ENCODE results near the gene MYRFL.
A peak's percentile ranks its signal among the peaks of the same experiment; 100 is the strongest.

The MYRFL gene

DNA sequence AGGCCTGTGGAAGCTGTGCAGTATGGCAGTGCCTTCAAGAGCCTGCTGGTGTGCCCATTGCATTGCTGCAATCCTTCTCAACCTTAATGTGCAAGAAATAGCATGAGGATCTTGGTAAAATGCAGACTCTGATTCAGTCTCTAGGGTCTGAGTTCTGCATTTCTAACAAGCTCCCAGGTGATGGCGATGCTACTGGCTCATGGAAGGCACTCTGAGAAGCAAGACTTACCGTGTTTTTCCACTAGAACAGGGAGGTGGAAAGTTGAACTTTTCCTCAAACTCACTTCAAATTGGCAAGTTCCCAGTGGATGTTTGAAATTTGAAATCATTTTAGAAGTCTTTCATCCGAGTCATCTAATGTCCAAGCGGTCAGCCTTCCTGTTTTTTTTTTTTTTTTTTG is 55.5 kb downstream of the MYRFL start:
- Histone ChIP-seq H3K9me3 (ENCODE audit: control insufficient read depth, low read depth, low read length) (no peaks in the 10 kb centered on the region), H3K4me3 (ENCODE audit: low read length) (no peak overlapping the region), H3K27me3 (ENCODE audit: control insufficient read depth, insufficient read depth, low read length) (no peaks in the 10 kb centered on the region), H3K4me1 (ENCODE audit: control insufficient read depth, low read depth, low read length) (no peaks in the 10 kb centered on the region), H3K27ac (ENCODE audit: low read length) (no peak overlapping the region), H3K9ac (ENCODE audit: low read length) (no peak overlapping the region), H3K36me3 (ENCODE audit: control insufficient read depth, low read depth, low read length) (no peaks in the 10 kb centered on the region)

DNA sequence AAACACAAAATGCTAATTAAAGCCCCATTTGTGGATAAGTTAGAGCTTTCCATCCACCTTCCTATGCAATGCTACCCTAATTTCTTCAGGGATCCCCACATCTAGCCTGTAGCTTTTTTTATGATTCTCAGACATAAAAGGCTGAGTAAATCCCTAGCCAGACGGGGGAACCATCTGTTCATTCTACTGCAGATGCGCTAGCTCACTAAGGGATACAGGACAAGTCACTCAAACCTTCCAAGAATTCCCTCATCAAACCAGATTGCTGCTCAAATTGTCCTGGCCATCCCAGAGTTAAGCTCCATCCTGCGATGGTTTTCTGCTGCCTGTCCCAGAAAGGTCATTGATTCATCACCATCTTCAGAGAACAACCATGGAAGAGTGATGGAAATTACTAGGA is 56.7 kb downstream of the MYRFL start:
- no peaks in the 10 kb centered on the region for H3K27me3 ChIP-seq (ENCODE audit: control insufficient read depth, insufficient read depth, low read length)
- H3K9ac ChIP-seq (ENCODE audit: low read length): no peak overlapping the region
- H3K4me1 ChIP-seq (ENCODE audit: control insufficient read depth, low read depth, low read length): no peaks in the 10 kb centered on the region

DNA sequence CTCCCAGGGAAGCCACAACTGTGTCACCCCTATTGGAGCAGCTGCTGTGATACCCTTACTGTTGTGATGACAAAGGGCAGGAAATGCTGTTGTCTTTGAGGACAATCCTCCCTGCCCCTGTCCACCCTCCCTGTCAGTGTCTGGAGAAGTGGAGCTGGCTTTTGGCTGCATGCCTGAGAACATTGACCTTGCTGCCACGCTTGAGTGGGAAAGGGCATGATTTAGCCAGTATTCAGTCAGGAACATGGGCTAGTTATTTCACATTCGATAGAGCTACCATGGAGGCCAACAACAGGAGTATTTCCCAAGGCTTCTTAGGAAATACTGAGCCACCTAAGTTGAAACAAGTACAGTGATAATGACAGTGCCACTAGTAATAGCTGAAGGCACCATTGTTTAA is 59.4 kb downstream of the MYRFL start:
- no peaks in the 10 kb centered on the region for H3K27me3 ChIP-seq (ENCODE audit: control insufficient read depth, insufficient read depth, low read length)
- H3K9ac ChIP-seq (ENCODE audit: low read length): no peak overlapping the region
- no peak overlapping the region for H3K27ac ChIP-seq (ENCODE audit: low read length)
- no peaks in the 10 kb centered on the region for H3K36me3 ChIP-seq (ENCODE audit: control insufficient read depth, low read depth, low read length)
- H3K4me3 ChIP-seq (ENCODE audit: low read length): no peak overlapping the region
- no peaks in the 10 kb centered on the region for H3K4me1 ChIP-seq (ENCODE audit: control insufficient read depth, low read depth, low read length)
- H3K9me3 ChIP-seq (ENCODE audit: control insufficient read depth, low read depth, low read length): no peaks in the 10 kb centered on the region

More for the DNA sequence above, 56.7 kb downstream of the MYRFL start:
- H3K4me3 ChIP-seq (ENCODE audit: low read length): no peak overlapping the region
- no peaks in the 10 kb centered on the region for H3K36me3 ChIP-seq (ENCODE audit: control insufficient read depth, low read depth, low read length)
- no peak overlapping the region for H3K27ac ChIP-seq (ENCODE audit: low read length)
- H3K9me3 ChIP-seq (ENCODE audit: control insufficient read depth, low read depth, low read length): no peaks in the 10 kb centered on the region

DNA sequence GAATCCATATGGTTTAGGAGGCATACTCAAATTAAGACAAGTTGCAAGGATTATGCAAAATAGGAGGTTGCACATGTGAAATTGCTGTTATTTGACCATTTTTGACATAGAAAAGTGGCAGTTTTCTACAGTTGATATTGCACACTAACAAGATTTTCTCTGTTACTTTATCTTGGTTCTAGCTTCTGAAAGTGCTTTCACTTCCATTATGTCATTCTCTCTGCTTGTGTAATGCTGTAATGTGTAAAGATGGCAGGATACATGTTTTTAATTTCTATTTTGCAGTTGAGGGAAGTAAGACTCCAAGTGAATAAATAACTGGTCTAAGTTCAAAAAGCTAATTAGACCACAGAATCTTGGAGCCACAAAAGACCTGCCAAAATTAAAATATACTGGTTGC is 60.6 kb downstream of the MYRFL start:
- Histone ChIP-seq H3K9ac (ENCODE audit: low read length) (no peak overlapping the region), H3K9me3 (ENCODE audit: control insufficient read depth, low read depth, low read length) (no peaks in the 10 kb centered on the region), H3K27me3 (ENCODE audit: control insufficient read depth, insufficient read depth, low read length) (no peaks in the 10 kb centered on the region), H3K4me1 (ENCODE audit: control insufficient read depth, low read depth, low read length) (no peaks in the 10 kb centered on the region), H3K36me3 (ENCODE audit: control insufficient read depth, low read depth, low read length) (no peaks in the 10 kb centered on the region), H3K4me3 (ENCODE audit: low read length) (no peak overlapping the region), H3K27ac (ENCODE audit: low read length) (no peak overlapping the region)

DNA sequence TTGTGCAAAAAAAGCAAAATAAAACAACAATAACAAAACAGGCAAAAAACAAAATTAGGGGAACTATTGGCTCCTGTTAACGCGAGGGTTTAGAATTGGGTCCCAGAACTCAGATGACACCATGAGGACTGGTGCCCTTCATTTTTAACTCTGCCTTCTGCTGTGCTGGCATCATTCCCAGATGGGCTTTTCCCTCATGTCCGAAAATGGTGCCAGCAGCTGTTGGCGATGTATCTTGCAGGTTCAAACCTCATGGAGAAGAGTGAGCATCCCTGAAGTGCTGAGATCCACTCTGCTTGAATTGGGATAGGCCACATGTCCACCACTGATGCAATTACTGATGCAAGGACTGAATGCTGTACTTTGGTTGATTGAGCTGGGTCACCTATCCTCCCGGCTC is 61.1 kb downstream of the MYRFL start:
- peaks cover 2% of the 10 kb centered on the region for H3K4me1 ChIP-seq (ENCODE audit: control insufficient read depth, low read depth, low read length)
- no peak overlapping the region for H3K4me3 ChIP-seq (ENCODE audit: low read length)
- H3K36me3 ChIP-seq (ENCODE audit: control insufficient read depth, low read depth, low read length): no peaks in the 10 kb centered on the region
- no peak overlapping the region for H3K27ac ChIP-seq (ENCODE audit: low read length)
- no peak overlapping the region for H3K9ac ChIP-seq (ENCODE audit: low read length)
- H3K27me3 ChIP-seq (ENCODE audit: control insufficient read depth, insufficient read depth, low read length): no peaks in the 10 kb centered on the region
- H3K9me3 ChIP-seq (ENCODE audit: control insufficient read depth, low read depth, low read length): no peaks in the 10 kb centered on the region

DNA sequence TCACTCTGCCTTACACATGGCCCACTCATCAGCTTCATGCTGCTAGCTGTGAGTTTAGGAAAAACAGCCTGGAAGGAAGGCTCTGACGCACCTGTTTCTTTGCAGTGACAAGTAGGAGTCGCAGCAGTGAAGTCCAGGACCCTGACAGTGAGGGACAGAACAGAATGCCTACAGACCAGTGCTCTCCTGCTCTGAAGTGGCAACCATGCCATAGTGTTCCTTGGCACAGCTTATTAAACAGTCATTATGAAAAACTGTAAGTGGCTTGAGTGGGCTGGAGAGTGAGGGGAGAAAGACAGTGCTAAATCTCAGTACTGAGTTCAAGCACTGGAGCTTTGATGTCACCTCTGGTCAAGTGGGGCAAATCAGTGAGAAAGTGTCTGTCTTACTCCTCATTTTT is 61.7 kb downstream of the MYRFL start:
- H3K4me1 ChIP-seq (ENCODE audit: control insufficient read depth, low read depth, low read length): peaks cover 3% of the 10 kb centered on the region
- no peaks in the 10 kb centered on the region for H3K9me3 ChIP-seq (ENCODE audit: control insufficient read depth, low read depth, low read length)
- no peak overlapping the region for H3K27ac ChIP-seq (ENCODE audit: low read length)
- H3K9ac ChIP-seq (ENCODE audit: low read length): no peak overlapping the region
- H3K36me3 ChIP-seq (ENCODE audit: control insufficient read depth, low read depth, low read length): no peaks in the 10 kb centered on the region
- H3K4me3 ChIP-seq (ENCODE audit: low read length): no peak overlapping the region
- no peaks in the 10 kb centered on the region for H3K27me3 ChIP-seq (ENCODE audit: control insufficient read depth, insufficient read depth, low read length)

DNA sequence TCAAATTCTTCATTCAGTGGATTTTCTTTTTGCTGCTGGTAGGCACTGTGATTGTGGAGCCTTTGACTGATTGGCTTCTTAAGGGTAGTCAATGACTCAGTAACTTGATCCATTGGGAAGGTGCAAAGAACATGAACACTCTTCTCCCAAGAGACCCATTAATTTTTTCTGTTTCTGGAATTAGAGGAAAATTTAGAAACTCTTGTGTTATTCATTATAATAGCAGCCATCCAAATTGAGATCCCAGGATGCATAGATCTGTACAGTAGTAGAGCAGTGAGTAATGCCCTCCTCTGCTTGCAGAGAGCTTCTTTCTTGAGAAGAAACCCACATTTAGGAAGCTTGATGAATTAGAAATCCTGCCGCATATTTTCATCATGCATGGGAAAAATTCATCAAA is 63.9 kb downstream of the MYRFL start:
- Histone ChIP-seq H3K4me1 (ENCODE audit: control insufficient read depth, low read depth, low read length) (peaks cover 5% of the 10 kb centered on the region), H3K9ac (ENCODE audit: low read length) (no peak overlapping the region), H3K36me3 (ENCODE audit: control insufficient read depth, low read depth, low read length) (no peaks in the 10 kb centered on the region), H3K4me3 (ENCODE audit: low read length) (no peak overlapping the region), H3K27ac (ENCODE audit: low read length) (no peak overlapping the region), H3K27me3 (ENCODE audit: control insufficient read depth, insufficient read depth, low read length) (no peaks in the 10 kb centered on the region), H3K9me3 (ENCODE audit: control insufficient read depth, low read depth, low read length) (no peaks in the 10 kb centered on the region)

DNA sequence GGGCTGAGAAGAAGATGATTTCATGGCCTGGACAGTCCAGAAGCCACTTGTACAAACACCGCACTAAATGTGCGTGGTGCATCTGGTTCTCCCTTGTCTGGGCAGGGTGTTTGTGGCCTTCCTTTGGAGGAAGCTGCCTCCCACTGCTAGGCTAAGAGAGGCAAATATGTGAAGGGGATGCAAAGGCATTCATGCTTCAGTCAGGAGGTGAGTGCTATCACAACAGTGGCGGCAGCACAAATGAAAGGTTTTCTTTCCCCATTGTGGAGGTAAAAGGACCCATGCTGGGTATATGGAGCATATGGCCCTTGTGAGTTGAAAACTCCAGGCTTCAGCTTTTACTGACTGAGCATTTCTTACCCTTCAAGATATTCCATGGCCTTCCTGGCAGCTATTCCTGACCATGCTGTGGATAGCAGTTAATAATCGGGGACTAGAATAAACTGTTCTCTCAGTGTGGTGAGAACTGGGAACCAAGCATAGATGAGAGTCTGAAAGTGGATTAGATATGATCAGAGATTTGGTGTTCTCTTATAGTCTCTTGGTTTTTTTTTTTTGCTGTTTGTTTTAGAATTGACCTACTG is 69.9 kb downstream of the MYRFL start:
- Histone ChIP-seq H3K9ac (ENCODE audit: low read length) (no peak overlapping the region), H3K27ac (ENCODE audit: low read length) (no peak overlapping the region), H3K4me3 (ENCODE audit: low read length) (no peak overlapping the region), H3K36me3 (ENCODE audit: control insufficient read depth, low read depth, low read length) (no peaks in the 10 kb centered on the region), H3K9me3 (ENCODE audit: control insufficient read depth, low read depth, low read length) (no peaks in the 10 kb centered on the region), H3K4me1 (ENCODE audit: control insufficient read depth, low read depth, low read length) (peaks cover 45% of the 10 kb centered on the region), H3K27me3 (ENCODE audit: control insufficient read depth, insufficient read depth, low read length) (no peaks in the 10 kb centered on the region)

DNA sequence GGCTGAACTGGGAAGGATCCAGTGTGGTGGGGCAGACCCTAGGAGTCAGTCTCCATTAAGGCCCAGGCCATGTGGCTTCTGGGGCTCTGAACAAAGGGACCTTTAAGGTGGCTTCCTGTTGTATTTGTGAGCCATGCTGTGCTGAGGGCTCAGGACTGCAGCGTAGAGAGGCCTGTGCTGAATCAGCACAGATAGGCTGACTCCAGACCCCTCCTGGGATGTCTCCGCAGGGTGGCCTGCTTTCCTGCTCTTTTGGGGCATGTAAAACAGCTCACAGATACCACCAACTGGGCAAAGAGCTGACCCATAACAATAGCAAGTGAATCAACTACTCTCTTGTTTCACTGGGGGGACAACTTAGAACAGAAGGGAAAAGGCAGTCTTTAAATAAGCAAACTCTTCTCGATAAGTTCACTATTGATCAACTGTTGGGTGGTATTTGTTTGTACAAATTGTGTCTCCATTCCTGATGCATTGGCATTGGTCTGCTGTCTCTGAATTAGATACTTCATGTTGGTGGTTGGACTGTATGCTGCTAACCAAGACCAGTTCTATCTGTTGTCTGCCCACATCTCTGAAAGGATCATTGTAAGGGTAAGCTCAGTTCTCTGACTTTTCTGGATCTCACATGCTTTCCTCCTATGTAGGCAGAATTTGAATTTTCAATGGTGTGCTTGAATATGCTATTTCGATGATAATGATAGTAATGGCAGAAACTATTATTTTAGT is 71.8 kb downstream of the MYRFL start:
- Histone ChIP-seq H3K4me3 (ENCODE audit: low read length) (peak overlapping the region; percentile 23), H3K4me1 (ENCODE audit: control insufficient read depth, low read depth, low read length) (peaks cover 50% of the 10 kb centered on the region), H3K27ac (ENCODE audit: low read length) (peak overlapping the region; percentile 33)

DNA sequence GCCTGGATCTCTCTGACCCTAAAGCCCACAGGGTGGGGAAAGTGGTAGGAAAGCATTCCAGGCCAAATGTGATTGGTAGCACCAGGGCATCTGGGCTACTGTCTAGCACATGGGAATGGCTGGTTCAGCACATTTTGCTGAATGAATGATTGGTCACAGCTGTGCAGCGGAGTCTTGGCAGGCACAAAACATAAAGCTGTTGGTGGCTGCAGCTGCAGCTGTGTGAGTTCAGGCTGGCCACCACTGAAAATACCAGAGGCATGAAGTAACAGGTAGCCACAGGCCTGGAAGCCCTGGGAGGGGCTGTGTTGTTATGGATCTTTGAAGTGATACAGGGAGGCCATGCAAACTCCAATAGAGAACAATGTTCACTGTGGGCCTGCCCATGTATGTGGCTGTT is 72.7 kb downstream of the MYRFL start:
- Histone ChIP-seq H3K27ac (ENCODE audit: low read length) (no peak overlapping the region), H3K27me3 (ENCODE audit: control insufficient read depth, insufficient read depth, low read length) (no peaks in the 10 kb centered on the region), H3K4me3 (ENCODE audit: low read length) (peak overlapping the region; percentile 23), H3K9ac (ENCODE audit: low read length) (no peak overlapping the region), H3K4me1 (ENCODE audit: control insufficient read depth, low read depth, low read length) (peaks cover 50% of the 10 kb centered on the region), H3K36me3 (ENCODE audit: control insufficient read depth, low read depth, low read length) (no peaks in the 10 kb centered on the region), H3K9me3 (ENCODE audit: control insufficient read depth, low read depth, low read length) (no peaks in the 10 kb centered on the region)

More for the DNA sequence above, 71.8 kb downstream of the MYRFL start:
- no peaks in the 10 kb centered on the region for H3K9me3 ChIP-seq (ENCODE audit: control insufficient read depth, low read depth, low read length)
- H3K9ac ChIP-seq (ENCODE audit: low read length): peak overlapping the region; percentile 39
- no peaks in the 10 kb centered on the region for H3K27me3 ChIP-seq (ENCODE audit: control insufficient read depth, insufficient read depth, low read length)
- H3K36me3 ChIP-seq (ENCODE audit: control insufficient read depth, low read depth, low read length): no peaks in the 10 kb centered on the region

DNA sequence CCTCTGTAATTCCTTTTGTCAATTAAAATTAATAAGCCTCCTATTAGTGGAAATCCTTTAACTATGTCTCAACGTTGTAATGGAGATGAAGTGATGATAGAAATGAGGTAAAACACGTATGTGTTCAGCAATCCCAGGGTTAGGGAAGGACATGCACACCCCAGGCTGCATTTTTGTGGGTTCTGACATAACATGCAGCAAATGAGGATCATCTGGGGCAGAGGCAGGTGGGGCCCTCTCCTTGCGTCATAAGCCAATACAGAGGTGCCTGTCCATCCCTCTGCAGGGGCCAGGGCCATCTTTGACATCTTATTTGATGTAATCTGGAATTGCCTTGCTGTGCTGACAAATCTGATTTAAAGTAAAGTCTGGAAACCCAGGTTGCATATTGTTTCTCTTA is 73.2 kb downstream of the MYRFL start:
- no peaks in the 10 kb centered on the region for H3K27me3 ChIP-seq (ENCODE audit: control insufficient read depth, insufficient read depth, low read length)
- no peak overlapping the region for H3K27ac ChIP-seq (ENCODE audit: low read length)
- no peaks in the 10 kb centered on the region for H3K36me3 ChIP-seq (ENCODE audit: control insufficient read depth, low read depth, low read length)
- peaks cover 48% of the 10 kb centered on the region for H3K4me1 ChIP-seq (ENCODE audit: control insufficient read depth, low read depth, low read length)
- no peaks in the 10 kb centered on the region for H3K9me3 ChIP-seq (ENCODE audit: control insufficient read depth, low read depth, low read length)
- no peak overlapping the region for H3K4me3 ChIP-seq (ENCODE audit: low read length)
- no peak overlapping the region for H3K9ac ChIP-seq (ENCODE audit: low read length)

DNA sequence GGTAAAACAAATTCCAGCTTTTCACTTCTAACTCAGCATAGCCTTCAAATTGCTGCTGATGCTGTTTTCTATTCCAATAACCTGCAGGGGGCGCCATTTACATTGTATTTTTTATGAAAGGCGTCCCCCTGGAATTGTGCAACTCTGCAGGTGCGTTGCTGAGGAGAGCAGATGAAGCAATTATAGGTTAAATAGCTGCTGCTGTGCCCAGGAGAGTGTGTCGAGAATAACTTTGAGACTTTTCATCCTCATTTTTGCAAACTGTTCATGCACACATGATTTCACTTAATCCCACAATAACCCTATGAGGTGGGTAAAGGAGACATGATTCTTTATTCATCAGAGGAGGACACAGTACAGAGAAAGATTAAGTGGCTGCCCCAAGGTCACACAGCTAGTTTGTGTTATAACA is 75.7 kb downstream of the MYRFL start:
- Histone ChIP-seq H3K9me3 (ENCODE audit: control insufficient read depth, low read depth, low read length) (no peaks in the 10 kb centered on the region), H3K36me3 (ENCODE audit: control insufficient read depth, low read depth, low read length) (no peaks in the 10 kb centered on the region), H3K27ac (ENCODE audit: low read length) (no peak overlapping the region), H3K4me3 (ENCODE audit: low read length) (no peak overlapping the region), H3K9ac (ENCODE audit: low read length) (no peak overlapping the region), H3K4me1 (ENCODE audit: control insufficient read depth, low read depth, low read length) (peaks cover 33% of the 10 kb centered on the region), H3K27me3 (ENCODE audit: control insufficient read depth, insufficient read depth, low read length) (no peaks in the 10 kb centered on the region)

Measured in iPS-18a (cell line).